ENCODE measurements around the gene TIMM21.

TIMM21 gene

GRCh38 chr18:74185860-74186259 is 37.5 kb downstream of the TIMM21 start:
- in situ Hi-C loops (cut with MboI; ENCODE audit: low sequenced_read_pairs) = loop anchor here (25.0 kb wide), 1 partner anchor 351 kb away; the partner anchor contains the start of gene CNDP1

GRCh38 chr18:74186661-74187060 is 38.3 kb downstream of the TIMM21 start:
- in situ Hi-C loops (cut with MboI; ENCODE audit: low sequenced_read_pairs) = loop anchor here (25.0 kb wide), 1 partner anchor 351 kb away; the partner anchor contains the start of gene CNDP1

- in situ Hi-C loops (cut with MboI; ENCODE audit: low sequenced_read_pairs) = loop anchor here (25.0 kb wide), 1 partner anchor 347 kb away; the partner anchor contains the start of gene CNDP1
Measured at GRCh38 chr18:74190086-74190485, 41.8 kb downstream of the TIMM21 start.

DNA sequence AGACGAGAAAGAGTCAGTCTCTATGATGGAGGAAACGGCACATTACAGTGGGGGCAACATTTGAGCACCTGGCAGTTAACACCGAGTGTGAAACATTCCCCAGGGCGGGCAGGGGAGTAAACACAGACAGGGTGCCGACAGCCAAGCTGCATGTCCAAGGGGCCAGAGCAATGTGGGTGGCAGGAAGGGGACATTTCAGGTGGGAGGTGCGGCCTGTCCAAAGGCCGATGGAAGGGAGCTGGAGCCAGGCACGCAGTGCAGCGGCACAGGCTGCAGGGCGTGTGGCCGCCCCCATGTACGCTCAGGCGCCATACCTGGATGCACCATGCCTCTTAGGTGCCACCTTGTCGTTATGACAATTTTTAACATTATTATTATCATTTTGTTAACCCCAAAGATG is 43.3 kb downstream of the TIMM21 start:
- in situ Hi-C loops (cut with MboI; ENCODE audit: low sequenced_read_pairs) = loop anchor here (25.0 kb wide), 1 partner anchor 346 kb away; the partner anchor contains the start of gene CNDP1

DNA sequence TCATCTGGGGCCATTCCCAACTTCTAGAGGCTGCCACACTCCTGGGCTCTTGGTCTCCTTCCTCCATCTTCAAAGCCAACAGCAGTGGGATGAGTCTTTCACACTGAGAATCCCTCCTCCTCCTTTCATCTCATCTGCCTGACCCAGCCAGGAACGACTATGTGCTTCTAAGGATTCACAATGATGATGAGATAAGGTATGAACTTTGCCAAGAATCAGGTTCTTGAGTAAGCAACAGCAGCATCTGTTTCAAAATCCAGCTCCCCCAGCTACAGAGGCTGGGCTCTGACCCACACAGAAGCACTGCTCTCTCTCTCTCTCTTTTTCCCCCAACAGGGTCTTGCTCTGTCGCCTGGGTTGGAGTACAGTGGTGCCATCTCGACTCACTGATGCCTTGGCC is 46.4 kb downstream of the TIMM21 start:
- in situ Hi-C loops (cut with MboI; ENCODE audit: low sequenced_read_pairs) = loop anchor here (25.0 kb wide), 1 partner anchor 343 kb away; the partner anchor contains the start of gene CNDP1

DNA sequence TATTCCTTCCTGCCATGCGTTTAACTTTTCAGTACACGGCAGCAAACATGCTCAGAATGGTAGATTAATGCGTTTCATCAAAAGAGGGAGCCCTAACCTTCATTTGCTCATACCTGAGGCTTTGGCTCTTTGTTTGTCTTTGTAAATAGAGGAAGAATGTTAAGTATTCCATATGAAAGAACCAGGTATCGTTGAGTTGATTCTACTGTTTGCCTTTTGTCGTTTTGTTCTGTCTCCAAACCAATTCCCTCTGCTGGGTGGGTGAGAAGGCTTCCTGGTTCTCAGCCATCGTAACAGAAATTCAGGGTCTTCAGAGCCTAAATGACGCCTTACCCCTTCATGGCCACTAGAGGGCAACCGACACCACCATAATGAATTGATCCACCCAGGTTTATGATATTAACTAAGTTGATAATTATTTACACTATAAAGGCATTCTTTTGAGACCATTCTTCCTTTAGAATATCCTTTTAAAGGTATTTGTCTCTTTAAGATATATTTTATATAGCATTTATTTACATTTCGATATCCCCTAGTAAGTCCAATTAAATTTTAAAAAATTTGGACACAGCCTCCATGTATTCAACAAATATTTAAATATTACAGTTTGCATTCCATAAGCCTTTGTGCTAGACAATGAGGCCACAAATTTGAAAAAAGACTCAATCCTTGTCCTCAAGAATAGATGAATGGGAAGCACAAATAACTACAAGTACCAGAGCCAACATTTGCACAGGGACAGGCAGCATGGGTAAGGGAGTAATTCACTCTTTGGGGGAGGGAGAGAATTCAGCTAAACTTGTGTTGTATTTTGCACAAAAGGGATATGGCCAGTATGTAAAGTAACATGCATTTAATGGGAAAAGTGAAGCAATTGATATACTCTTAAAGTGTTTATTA is 48.1 kb downstream of the TIMM21 start:
- in situ Hi-C loops (cut with MboI; ENCODE audit: low sequenced_read_pairs) = loop anchor here (25.0 kb wide), 1 partner anchor 341 kb away; the partner anchor contains the start of gene CNDP1

- in situ Hi-C loops (cut with MboI; ENCODE audit: low sequenced_read_pairs) = loop anchor here (25.0 kb wide), 1 partner anchor 339 kb away; the partner anchor contains the start of gene CNDP1
Measured at GRCh38 chr18:74197705-74198341, 49.5 kb downstream of the TIMM21 start.

DNA sequence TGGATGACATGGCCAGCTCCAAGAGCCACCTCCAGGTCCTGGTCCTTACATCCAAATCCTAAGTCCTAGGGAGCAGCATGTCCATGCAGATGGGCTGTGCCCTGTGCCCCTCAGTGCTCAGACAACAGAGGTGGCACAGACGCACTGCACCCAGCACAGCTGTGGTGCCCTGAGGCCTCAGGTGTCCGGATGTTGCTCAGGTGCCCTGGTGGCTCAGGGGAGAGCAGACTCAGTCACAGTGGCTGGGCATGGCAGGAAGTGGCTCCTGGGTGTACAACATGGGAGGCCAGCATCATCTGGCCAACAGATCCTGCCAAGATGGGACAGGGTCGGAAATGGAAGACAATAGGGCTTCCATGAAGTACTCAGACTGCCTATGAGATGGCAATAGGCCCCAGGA is 50.1 kb downstream of the TIMM21 start:
- in situ Hi-C loops (cut with MboI; ENCODE audit: low sequenced_read_pairs) = loop anchor here (25.0 kb wide), 1 partner anchor 339 kb away; the partner anchor contains the start of gene CNDP1

DNA sequence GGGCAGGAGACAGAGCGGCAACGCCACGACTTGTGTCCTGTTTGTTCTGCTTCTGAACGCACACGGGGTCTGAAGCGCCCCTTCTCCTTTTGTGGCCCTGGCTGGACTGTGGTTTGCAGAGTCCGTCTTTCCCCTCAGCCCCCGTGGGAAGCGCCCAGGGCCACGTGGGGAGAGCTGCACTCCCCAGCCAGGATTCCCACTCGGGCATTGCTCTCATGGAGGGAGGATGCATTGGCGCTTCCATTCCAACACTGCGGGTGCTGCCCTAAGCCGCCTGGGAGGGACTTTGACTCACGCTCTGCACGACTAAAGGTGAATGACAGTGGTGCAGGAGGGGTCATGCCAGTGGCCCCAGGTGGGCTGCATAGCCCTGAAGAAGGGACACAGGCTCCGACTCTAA is 52.5 kb downstream of the TIMM21 start:
- in situ Hi-C loops (cut with MboI; ENCODE audit: low sequenced_read_pairs) = no loop called here

DNA sequence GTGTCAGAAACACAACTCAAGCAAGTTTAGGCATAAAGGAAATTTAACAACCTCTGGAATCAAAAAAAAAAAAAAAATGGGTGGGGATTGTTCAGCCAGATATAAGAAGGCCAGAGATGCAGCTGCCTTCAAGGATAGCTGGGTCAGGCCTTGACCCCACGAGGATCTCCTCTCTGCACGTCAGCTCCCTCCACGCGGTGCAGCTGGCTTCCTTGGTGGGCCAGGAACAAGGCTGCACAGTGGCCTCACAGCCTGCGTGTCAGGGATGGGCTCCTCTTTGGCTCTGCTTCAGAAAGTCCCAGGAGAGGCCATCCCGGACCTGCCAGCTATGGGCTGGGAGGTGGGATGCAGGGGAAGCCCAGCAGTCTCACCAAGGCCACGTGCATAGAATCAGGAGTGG is 55.5 kb downstream of the TIMM21 start:
- in situ Hi-C loops (cut with MboI; ENCODE audit: low sequenced_read_pairs) = no loop called here

DNA sequence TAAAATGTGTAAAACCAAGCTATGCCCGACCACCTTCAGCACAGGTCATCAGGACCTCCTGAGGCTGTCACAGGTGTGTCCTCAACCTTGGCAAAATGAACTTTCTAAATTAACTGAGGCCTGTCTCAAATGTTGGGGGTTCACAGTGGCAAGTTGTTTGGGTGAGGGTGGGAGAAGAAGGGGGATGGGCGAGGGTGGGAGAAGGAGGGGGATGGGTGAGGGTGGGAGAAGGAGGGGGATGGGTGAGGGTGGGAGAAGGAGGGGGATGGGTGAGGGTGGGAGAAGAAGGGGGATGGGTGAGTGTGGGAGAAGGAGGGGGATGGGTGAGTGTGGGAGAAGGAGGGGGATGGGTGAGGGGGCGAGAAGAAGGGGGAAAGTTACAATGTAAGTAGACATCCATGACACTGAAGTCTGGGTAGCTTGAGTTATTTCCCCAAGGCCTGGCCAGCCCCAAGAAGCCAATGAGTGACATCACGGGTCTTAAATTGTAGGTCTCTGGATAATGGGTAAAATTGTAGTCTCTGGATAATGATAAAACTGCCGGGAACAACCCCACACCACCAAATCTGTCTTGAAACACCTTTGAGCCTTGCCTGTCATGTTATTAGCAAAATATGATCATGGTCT is 56.3 kb downstream of the TIMM21 start:
- in situ Hi-C loops (cut with MboI; ENCODE audit: low sequenced_read_pairs) = no loop called here
